Liver (tissue), 3 donors: ENCODE results near the gene C3orf22.

Source experiments
- EGR1 ChIP-seq, 2 donors: IDR thresholded peaks; 2 replicates each; pipeline ENCODE4 v1.6.1; 2016 to 2018; ENCODE audit warnings: antibody characterized with exemption in 2 of 2, low read depth in 2 of 2
- HNF4A ChIP-seq, 2 donors: conservative IDR thresholded peaks; 2 replicates each; pipeline ENCODE4 v1.6.1; 2016; ENCODE audit warnings: antibody characterized with exemption in 2 of 2, mild to moderate bottlenecking in 2 of 2
- JUND ChIP-seq, 2 donors: IDR thresholded peaks; 2 replicates each; pipeline ENCODE4 v1.6.1; 2016; ENCODE audit warnings: antibody characterized with exemption in 2 of 2
- NR2F2 ChIP-seq: IDR thresholded peaks from 2 replicates; pipeline ENCODE4 v1.6.1; 2016; ENCODE audit warnings: antibody characterized with exemption
- RAD21 ChIP-seq, 2 donors: IDR thresholded peaks; 2 replicates each; pipeline ENCODE4 v1.6.1; 2016; ENCODE audit warnings: antibody characterized with exemption in 2 of 2, mild to moderate bottlenecking in 2 of 2
- RXRA ChIP-seq, 2 donors: IDR thresholded peaks; 2 replicates each; pipeline ENCODE4 v1.6.1; 2017 to 2018; ENCODE audit warnings: antibody characterized with exemption in 2 of 2, mild to moderate bottlenecking in 1 of 2
- SP1 ChIP-seq: IDR thresholded peaks from 2 replicates; pipeline ENCODE4 v1.6.1; 2018; ENCODE audit warnings: antibody characterized with exemption, mild to moderate bottlenecking
- TAF1 ChIP-seq: conservative IDR thresholded peaks from 2 replicates; pipeline ENCODE4 v1.6.1; 2016; ENCODE audit warnings: antibody characterized with exemption, mild to moderate bottlenecking
- YY1 ChIP-seq: IDR thresholded peaks from 2 replicates; pipeline ENCODE4 v1.6.1; 2016; ENCODE audit warnings: antibody characterized with exemption, mild to moderate bottlenecking
- TF ChIP-seq, protein P1 (sequence below): fragments of 150-350 bp; IDR thresholded peaks from 2 replicates; pipeline ENCODE4 v1.5.1; 2017; ENCODE audit warnings: improper control_type of control experiment, low read depth, low read length; ENCODE audit not compliant: missing input control
- TF ChIP-seq, protein P2 (sequence below): IDR thresholded peaks from 2 replicates; pipeline ENCODE4 v1.6.1; 2016; ENCODE audit warnings: antibody characterized with exemption
- TF ChIP-seq, protein P3 (sequence below): IDR thresholded peaks from 2 replicates; pipeline ENCODE4 v1.6.1; 2016; ENCODE audit warnings: antibody characterized with exemption
- TF ChIP-seq, protein P4 (sequence below): IDR thresholded peaks from 2 replicates; pipeline ENCODE4 v1.6.1; 2016; ENCODE audit warnings: antibody characterized with exemption, mild to moderate bottlenecking
- donor health status: healthy.
- donor health status: healthy.

DNA sequence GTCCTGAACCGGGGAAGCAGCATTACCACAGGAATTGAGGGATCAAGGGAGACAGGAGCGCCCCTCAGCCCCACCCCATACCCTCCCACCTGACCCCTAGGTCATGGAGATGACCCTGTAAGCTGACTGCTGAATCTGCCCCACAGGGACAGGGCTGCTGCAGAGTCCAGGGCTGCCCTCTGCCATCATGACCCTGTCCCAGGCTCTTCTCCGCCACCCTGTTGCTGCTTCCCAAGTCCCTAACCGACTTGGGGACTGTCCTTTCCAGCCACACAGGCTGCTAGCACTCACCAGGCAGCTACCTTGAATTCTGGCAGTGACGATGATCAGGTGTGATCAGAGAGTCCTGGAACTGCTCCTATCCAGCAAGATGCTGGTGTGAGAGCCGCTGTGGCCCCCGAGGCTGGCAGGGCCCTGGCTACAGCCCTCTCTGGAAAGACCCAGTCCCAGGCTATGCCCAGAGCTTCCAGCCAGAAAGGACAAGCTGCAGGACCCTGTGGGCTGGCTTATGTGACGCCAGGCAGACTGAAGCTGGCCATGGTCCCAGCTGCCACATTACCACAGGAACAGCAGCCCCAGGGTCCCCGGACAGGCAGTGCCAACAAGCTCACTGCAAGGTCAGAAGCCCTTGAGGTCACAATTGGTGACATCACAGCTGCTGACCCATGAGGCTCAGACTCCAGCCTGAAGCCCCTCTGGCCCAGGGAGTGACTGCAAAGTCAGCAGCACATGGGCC lies at the start of gene C3orf22:
- TF ChIP-seq EGR1 (IDR thresholded peaks at IDR 0.05; ENCODE audit: low read depth in 2 of 2) (no peak), YY1 (no peak), RAD21 (IDR thresholded peaks at IDR 0.05) (no peak), JUND (IDR thresholded peaks at IDR 0.05) (no peak), TAF1 (no peak), SP1 (no peak), NR2F2 (no peak), RXRA (IDR thresholded peaks at IDR 0.05) (no peak), HNF4A (conservative IDR thresholded peaks at IDR 0.05) (no peak)
- TF ChIP-seq, protein P1, sequence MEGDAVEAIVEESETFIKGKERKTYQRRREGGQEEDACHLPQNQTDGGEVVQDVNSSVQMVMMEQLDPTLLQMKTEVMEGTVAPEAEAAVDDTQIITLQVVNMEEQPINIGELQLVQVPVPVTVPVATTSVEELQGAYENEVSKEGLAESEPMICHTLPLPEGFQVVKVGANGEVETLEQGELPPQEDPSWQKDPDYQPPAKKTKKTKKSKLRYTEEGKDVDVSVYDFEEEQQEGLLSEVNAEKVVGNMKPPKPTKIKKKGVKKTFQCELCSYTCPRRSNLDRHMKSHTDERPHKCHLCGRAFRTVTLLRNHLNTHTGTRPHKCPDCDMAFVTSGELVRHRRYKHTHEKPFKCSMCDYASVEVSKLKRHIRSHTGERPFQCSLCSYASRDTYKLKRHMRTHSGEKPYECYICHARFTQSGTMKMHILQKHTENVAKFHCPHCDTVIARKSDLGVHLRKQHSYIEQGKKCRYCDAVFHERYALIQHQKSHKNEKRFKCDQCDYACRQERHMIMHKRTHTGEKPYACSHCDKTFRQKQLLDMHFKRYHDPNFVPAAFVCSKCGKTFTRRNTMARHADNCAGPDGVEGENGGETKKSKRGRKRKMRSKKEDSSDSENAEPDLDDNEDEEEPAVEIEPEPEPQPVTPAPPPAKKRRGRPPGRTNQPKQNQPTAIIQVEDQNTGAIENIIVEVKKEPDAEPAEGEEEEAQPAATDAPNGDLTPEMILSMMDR: no peak
- TF ChIP-seq, protein P2, sequence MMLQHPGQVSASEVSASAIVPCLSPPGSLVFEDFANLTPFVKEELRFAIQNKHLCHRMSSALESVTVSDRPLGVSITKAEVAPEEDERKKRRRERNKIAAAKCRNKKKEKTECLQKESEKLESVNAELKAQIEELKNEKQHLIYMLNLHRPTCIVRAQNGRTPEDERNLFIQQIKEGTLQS: no peak
- TF ChIP-seq, protein P3, sequence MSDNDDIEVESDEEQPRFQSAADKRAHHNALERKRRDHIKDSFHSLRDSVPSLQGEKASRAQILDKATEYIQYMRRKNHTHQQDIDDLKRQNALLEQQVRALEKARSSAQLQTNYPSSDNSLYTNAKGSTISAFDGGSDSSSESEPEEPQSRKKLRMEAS: no peak
- TF ChIP-seq, protein P4, sequence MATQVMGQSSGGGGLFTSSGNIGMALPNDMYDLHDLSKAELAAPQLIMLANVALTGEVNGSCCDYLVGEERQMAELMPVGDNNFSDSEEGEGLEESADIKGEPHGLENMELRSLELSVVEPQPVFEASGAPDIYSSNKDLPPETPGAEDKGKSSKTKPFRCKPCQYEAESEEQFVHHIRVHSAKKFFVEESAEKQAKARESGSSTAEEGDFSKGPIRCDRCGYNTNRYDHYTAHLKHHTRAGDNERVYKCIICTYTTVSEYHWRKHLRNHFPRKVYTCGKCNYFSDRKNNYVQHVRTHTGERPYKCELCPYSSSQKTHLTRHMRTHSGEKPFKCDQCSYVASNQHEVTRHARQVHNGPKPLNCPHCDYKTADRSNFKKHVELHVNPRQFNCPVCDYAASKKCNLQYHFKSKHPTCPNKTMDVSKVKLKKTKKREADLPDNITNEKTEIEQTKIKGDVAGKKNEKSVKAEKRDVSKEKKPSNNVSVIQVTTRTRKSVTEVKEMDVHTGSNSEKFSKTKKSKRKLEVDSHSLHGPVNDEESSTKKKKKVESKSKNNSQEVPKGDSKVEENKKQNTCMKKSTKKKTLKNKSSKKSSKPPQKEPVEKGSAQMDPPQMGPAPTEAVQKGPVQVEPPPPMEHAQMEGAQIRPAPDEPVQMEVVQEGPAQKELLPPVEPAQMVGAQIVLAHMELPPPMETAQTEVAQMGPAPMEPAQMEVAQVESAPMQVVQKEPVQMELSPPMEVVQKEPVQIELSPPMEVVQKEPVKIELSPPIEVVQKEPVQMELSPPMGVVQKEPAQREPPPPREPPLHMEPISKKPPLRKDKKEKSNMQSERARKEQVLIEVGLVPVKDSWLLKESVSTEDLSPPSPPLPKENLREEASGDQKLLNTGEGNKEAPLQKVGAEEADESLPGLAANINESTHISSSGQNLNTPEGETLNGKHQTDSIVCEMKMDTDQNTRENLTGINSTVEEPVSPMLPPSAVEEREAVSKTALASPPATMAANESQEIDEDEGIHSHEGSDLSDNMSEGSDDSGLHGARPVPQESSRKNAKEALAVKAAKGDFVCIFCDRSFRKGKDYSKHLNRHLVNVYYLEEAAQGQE: no peak
